ENCODE measurements around the gene DOLPP1. TPM values are rescaled to one million over a fixed set of nuclear protein-coding genes. Genes with fewer than 3 reads are reported as not detected.

DOLPP1 gene
- total RNA-seq, 2 donors from 2014 or later: 13.5 to 24.1 TPM

- H3K27ac ChIP-seq: no peak overlapping the region
- H3K27me3 ChIP-seq (replicated peaks; ENCODE audit: insufficient read depth): no peaks in the 10 kb centered on the region
- H3K4me3 ChIP-seq: no peak overlapping the region
- TF ChIP-seq POLR2AphosphoS5 (IDR thresholded peaks at IDR 0.05): no peak
- no peak for TF ChIP-seq CTCF (IDR thresholded peaks at IDR 0.05)
- no peak for TF ChIP-seq POLR2A (IDR thresholded peaks at IDR 0.05)
- intact Hi-C loops (cut with DNase I): no loop called here
- H3K4me1 ChIP-seq (replicated peaks): no peaks in the 10 kb centered on the region
- H3K9me3 ChIP-seq: no peaks in the 10 kb centered on the region
- H3K36me3 ChIP-seq: peaks cover 0 to 5% of the 10 kb centered on the region in 2 donors
- WGBS: 87% methylated on average over 13 of the region's 13 CpGs
- no peak for DNase-seq (ENCODE audit: low spot score)
These were observed 21.2 kb downstream of the DOLPP1 start for GRCh38 chr9:129102095-129102525.

- peak; percentile 6 for TF ChIP-seq POLR2A (IDR thresholded peaks at IDR 0.05)
- TF ChIP-seq CTCF (IDR thresholded peaks at IDR 0.05): peak in 2 of 4 experiments; percentile 47 to 68
- TF ChIP-seq POLR2AphosphoS5 (IDR thresholded peaks at IDR 0.05): no peak
- no peaks in the 10 kb centered on the region for H3K27me3 ChIP-seq (replicated peaks; ENCODE audit: insufficient read depth)
- peaks cover 0 to 5% of the 10 kb centered on the region in 2 donors for H3K36me3 ChIP-seq
- no peaks in the 10 kb centered on the region for H3K9me3 ChIP-seq
- no peak for DNase-seq (ENCODE audit: low spot score)
- H3K4me1 ChIP-seq (replicated peaks): no peaks in the 10 kb centered on the region
- no peak overlapping the region for H3K4me3 ChIP-seq
- 49% methylated on average over 14 of the region's 14 CpGs for WGBS
- intact Hi-C loops (cut with DNase I): no loop called here
- H3K27ac ChIP-seq: no peak overlapping the region
These were observed 22.1 kb downstream of the DOLPP1 start for GRCh38 chr9:129102791-129103594.

- no peaks in the 10 kb centered on the region for H3K27me3 ChIP-seq (replicated peaks; ENCODE audit: insufficient read depth)
- no peak overlapping the region for H3K27ac ChIP-seq
- 90% methylated on average over 4 of the region's 4 CpGs for WGBS
- DNase-seq (ENCODE audit: low spot score): no peak
- H3K9me3 ChIP-seq: no peaks in the 10 kb centered on the region
- no peak overlapping the region for H3K4me3 ChIP-seq
- H3K4me1 ChIP-seq (replicated peaks): no peaks in the 10 kb centered on the region
- intact Hi-C loops (cut with DNase I): no loop called here
- H3K36me3 ChIP-seq: peaks cover 0 to 5% of the 10 kb centered on the region in 2 donors
- no peak for TF ChIP-seq CTCF (IDR thresholded peaks at IDR 0.05)
- TF ChIP-seq POLR2AphosphoS5 (IDR thresholded peaks at IDR 0.05): no peak
- TF ChIP-seq POLR2A (IDR thresholded peaks at IDR 0.05): no peak
These were observed 22.7 kb downstream of the DOLPP1 start for GRCh38 chr9:129103595-129103965.

- Histone ChIP-seq H3K9me3 (no peaks in the 10 kb centered on the region), H3K4me3 (no peak overlapping the region), H3K4me1 (replicated peaks) (peaks cover 2% of the 10 kb centered on the region), H3K27ac (no peak overlapping the region), H3K27me3 (replicated peaks; ENCODE audit: insufficient read depth) (no peaks in the 10 kb centered on the region), H3K36me3 (peaks cover 0 to 5% of the 10 kb centered on the region in 2 donors)
- TF ChIP-seq POLR2AphosphoS5 (IDR thresholded peaks at IDR 0.05): no peak
- TF ChIP-seq CTCF (IDR thresholded peaks at IDR 0.05): no peak
- no peak for TF ChIP-seq POLR2A (IDR thresholded peaks at IDR 0.05)
- no peak for DNase-seq (ENCODE audit: low spot score)
- 88% methylated on average over 11 of the region's 11 CpGs for WGBS
- intact Hi-C loops (cut with DNase I): no loop called here
These were observed 23.1 kb downstream of the DOLPP1 start for GRCh38 chr9:129104051-129104450.
